H9 (cell line): ENCODE measurements around the gene PPM1H. TPM values are rescaled to one million over a fixed set of nuclear protein-coding genes. Genes with fewer than 3 reads are reported as not detected.

Experiments used
- DNase-seq: peaks from one replicate; pipeline ENCODE4 v3.0.0-alpha.2; 2017
- H2AFZ ChIP-seq: one replicate; pipeline ENCODE4 v1.6.1; 2013; ENCODE audit warnings: mild to moderate bottlenecking, low read length, control low read depth, moderate library complexity
- H2AK5ac ChIP-seq: 2 replicates; pipeline ENCODE4 v1.6.1; 2013; ENCODE audit warnings: low read length, control low read depth, mixed read lengths; ENCODE audit not compliant: insufficient read length
- H2BK120ac ChIP-seq: one replicate; pipeline ENCODE4 v1.6.1; 2013; ENCODE audit warnings: low read depth, mild to moderate bottlenecking, low read length, control low read depth, inconsistent platforms; ENCODE audit not compliant: poor library complexity, severe bottlenecking
- H2BK12ac ChIP-seq: 2 replicates; pipeline ENCODE4 v1.6.1; 2013; ENCODE audit warnings: low read length, control low read depth, mixed read lengths, low read depth; ENCODE audit not compliant: insufficient read length
- H2BK15ac ChIP-seq: 2 replicates; pipeline ENCODE4 v1.6.1; 2013; ENCODE audit warnings: low read depth, low read length, control low read depth
- H2BK20ac ChIP-seq: one replicate; pipeline ENCODE4 v1.6.1; 2013; ENCODE audit warnings: low read depth, mild to moderate bottlenecking, low read length, control low read depth, inconsistent platforms; ENCODE audit not compliant: poor library complexity, severe bottlenecking
- H2BK5ac ChIP-seq: 2 replicates; pipeline ENCODE4 v1.6.1; 2013; ENCODE audit warnings: low read length, control low read depth, mixed read lengths; ENCODE audit not compliant: insufficient read length
- H3K14ac ChIP-seq: 2 replicates; pipeline ENCODE4 v1.6.1; 2013; ENCODE audit warnings: low read length, control low read depth; ENCODE audit not compliant: insufficient read depth
- H3K18ac ChIP-seq: 2 replicates; pipeline ENCODE4 v1.6.1; 2013; ENCODE audit warnings: low read depth, mild to moderate bottlenecking, mixed read lengths, low read length, control low read depth; ENCODE audit not compliant: insufficient read length
- H3K23ac ChIP-seq: 2 replicates; pipeline ENCODE4 v1.6.1; 2013; ENCODE audit warnings: low read length, control low read depth, mixed read lengths, low read depth; ENCODE audit not compliant: insufficient read length
- H3K23me2 ChIP-seq: 2 replicates; pipeline ENCODE4 v1.6.1; 2013; ENCODE audit warnings: low read depth, mild to moderate bottlenecking, mixed read lengths, low read length, control low read depth; ENCODE audit not compliant: insufficient read length, poor library complexity, severe bottlenecking
- H3K27ac ChIP-seq: 2 replicates; pipeline ENCODE4 v1.5.1; 2013; ENCODE audit warnings: low read length, control low read depth, mixed read lengths, low read depth; ENCODE audit not compliant: insufficient read length
- H3K27me3 ChIP-seq: 2 replicates; pipeline ENCODE4 v1.6.1; 2013; ENCODE audit warnings: low read length, control low read depth, inconsistent platforms; ENCODE audit not compliant: insufficient read depth
- H3K4ac ChIP-seq: 2 replicates; pipeline ENCODE4 v1.6.1; 2013; ENCODE audit warnings: low read depth, mild to moderate bottlenecking, control low read depth, inconsistent platforms, low read length, moderate library complexity
- H3K4me1 ChIP-seq: 2 replicates; pipeline ENCODE4 v1.6.1; 2013; ENCODE audit warnings: low read length, control low read depth, inconsistent platforms; ENCODE audit not compliant: insufficient read depth
- H3K4me2 ChIP-seq: 2 replicates; pipeline ENCODE4 v1.6.1; 2013; ENCODE audit warnings: low read length, control low read depth, mixed read lengths; ENCODE audit not compliant: insufficient read length, insufficient read depth
- H3K56ac ChIP-seq: 2 replicates; pipeline ENCODE4 v1.6.1; 2013; ENCODE audit warnings: low read depth, mild to moderate bottlenecking, mixed read lengths, low read length, control low read depth; ENCODE audit not compliant: insufficient read length
- H3K79me1 ChIP-seq: 2 replicates; pipeline ENCODE4 v1.6.1; 2013; ENCODE audit warnings: low read depth, mild to moderate bottlenecking, moderate library complexity, low read length, control low read depth, inconsistent platforms; ENCODE audit not compliant: insufficient read depth, poor library complexity, severe bottlenecking
- H3K79me2 ChIP-seq: 2 replicates; pipeline ENCODE4 v1.6.1; 2013; ENCODE audit warnings: low read length, control low read depth, inconsistent platforms; ENCODE audit not compliant: insufficient read depth
- H3K9ac ChIP-seq: 2 replicates; pipeline ENCODE4 v1.6.1; 2013; ENCODE audit warnings: low read length, control low read depth, mixed read lengths; ENCODE audit not compliant: insufficient read length; ENCODE audit errors: extremely low read depth
- H3K9me3 ChIP-seq: one replicate; pipeline ENCODE4 v1.6.1; 2013; ENCODE audit warnings: low read depth, low read length, inconsistent platforms; ENCODE audit not compliant: control insufficient read depth
- H3T11ph ChIP-seq: one replicate; pipeline ENCODE4 v1.6.1; 2013; ENCODE audit warnings: mild to moderate bottlenecking, low read length, control low read depth, inconsistent platforms
- H4K20me1 ChIP-seq: one replicate; pipeline ENCODE4 v1.6.1; 2013; ENCODE audit not compliant: control insufficient read depth, insufficient read length, insufficient read depth
- H4K5ac ChIP-seq: 2 replicates; pipeline ENCODE4 v1.6.1; 2013; ENCODE audit warnings: low read depth, mild to moderate bottlenecking, mixed read lengths, low read length, control low read depth; ENCODE audit not compliant: insufficient read length
- H4K8ac ChIP-seq: replicated peaks from 2 replicates; pipeline ENCODE4 v1.6.1; 2013; ENCODE audit warnings: low read length, control low read depth, mixed read lengths, low read depth; ENCODE audit not compliant: insufficient read length
- H4K91ac ChIP-seq: 2 replicates; pipeline ENCODE4 v1.6.1; 2013; ENCODE audit warnings: low read depth, mild to moderate bottlenecking, moderate library complexity, mixed read lengths, low read length, control low read depth; ENCODE audit not compliant: insufficient read length
- H3K27ac Mint-ChIP-seq, 3 experiments: 2 replicates in 2 of 3; 3 replicates in 1 of 3; pipeline ENCODE4 v1.8.0; 2020 to 2021; ENCODE audit warnings: mixed read lengths in 3 of 3, mild to moderate bottlenecking in 1 of 3, moderate library complexity in 1 of 3
- H3K27me3 Mint-ChIP-seq: 2 replicates; pipeline ENCODE4 v1.8.0; 2021; ENCODE audit warnings: low read depth, mild to moderate bottlenecking, moderate library complexity, mixed read lengths
- H3K36me3 Mint-ChIP-seq, 3 experiments: 2 replicates in 2 of 3; 3 replicates in 1 of 3; pipeline ENCODE4 v1.8.0; 2020 to 2021; ENCODE audit warnings: low read depth in 3 of 3, mixed read lengths in 3 of 3; ENCODE audit not compliant: insufficient read depth in 1 of 3
- H3K4me1 Mint-ChIP-seq, 2 experiments: 2 replicates each; pipeline ENCODE4 v1.8.0; 2020; ENCODE audit warnings: mixed read lengths in 2 of 2
- H3K4me3 Mint-ChIP-seq, 2 experiments: 2 replicates in 1 of 2; 3 replicates in 1 of 2; pipeline ENCODE4 v1.8.0; 2020 to 2021; ENCODE audit warnings: mild to moderate bottlenecking in 2 of 2, mixed read lengths in 2 of 2, moderate library complexity in 1 of 2
- H3K9me3 Mint-ChIP-seq, 2 experiments: 2 replicates in 1 of 2; 3 replicates in 1 of 2; pipeline ENCODE4 v1.8.0; 2020; ENCODE audit warnings: mild to moderate bottlenecking in 2 of 2, mixed read lengths in 2 of 2, moderate library complexity in 1 of 2
- CTCF ChIP-seq: fragments of 200-600 bp; sonication (generic); conservative IDR thresholded peaks from 3 replicates; pipeline ENCODE4 v1.8.0; 2021; ENCODE audit warnings: antibody characterized with exemption, mild to moderate bottlenecking
- WGBS: extraction: QIAGEN DNeasy Blood & Tissue Kit; methylation state at CpG from one replicate; pipeline ENCODE4 v1.1.7; 2013; ENCODE audit warnings: missing lambda C conversion rate, low lambda C conversion rate, mixed read lengths; ENCODE audit not compliant: insufficient read length; ENCODE audit errors: extremely low coverage; 5-methylcytosine and 5-hydroxymethylcytosine counted together
- total RNA-seq: library from RNA; stranded (reverse); gene quantifications from 2 replicates; pipeline ENCODE4 v1.2.1, GENCODE V29; 2021

Gene PPM1H
- total RNA-seq, 1 experiment from 2014 or later, result 22.1 TPM

GRCh38 chr12:62907078-62907477 is 27.9 kb downstream of the PPM1H start:
- no peak overlapping the region for H3K4me2 ChIP-seq

More at GRCh38 chr12:62907078-62907477, 27.9 kb downstream of the PPM1H start:
- Histone ChIP-seq H3K18ac (no peak overlapping the region), H2BK120ac (no peak overlapping the region), H3K27me3 (no peaks in the 10 kb centered on the region), H3K27ac (no peak overlapping the region), H3K4me1 (peaks cover 6% of the 10 kb centered on the region; the same call in 1 of the 2 replicates), H2BK15ac (no peak overlapping the region), H2AFZ (no peak overlapping the region), H4K8ac (no peak overlapping the region), H3K9ac (no peak overlapping the region), H2BK5ac (no peak overlapping the region), H3K14ac (no peak overlapping the region), H3K4ac (no peak overlapping the region), H3K79me1 (peaks cover 6% of the 10 kb centered on the region), H4K20me1 (no peaks in the 10 kb centered on the region), H3K9me3 (no peaks in the 10 kb centered on the region), H3K23me2 (no peaks in the 10 kb centered on the region), H2BK20ac (no peak overlapping the region), H3K23ac (no peak overlapping the region), H3K79me2 (peaks cover 2% of the 10 kb centered on the region; the same call in 1 of the 2 replicates), H3T11ph (no peak overlapping the region), H2BK12ac (no peak overlapping the region), H4K5ac (no peak overlapping the region), H2AK5ac (no peak overlapping the region), H3K56ac (no peak overlapping the region), H4K91ac (no peak overlapping the region)
- no peak for DNase-seq
- Mint-ChIP-seq H3K36me3 (0 out of 7 replicates have a peak, but pooled peaks cover 0 to under 1% (median 0%) of the 10 kb centered on the region in 3 experiments), H3K4me1 (peaks cover 14% of the 10 kb centered on the region in 2 experiments), H3K4me3 (no peak overlapping the region), H3K9me3 (no peaks in the 10 kb centered on the region), H3K27me3 (no peaks in the 10 kb centered on the region), H3K27ac (no peak overlapping the region)
- WGBS, result no CpG with 5 or more reads among the region's 1 CpG
- no peak for TF ChIP-seq CTCF
